RWPE2 (cell line): ENCODE results near the gene CKS2.

Experiments
- ATAC-seq: fragments of 200-7000 bp; cut with Tn5 transposase; 3 replicates; pipeline ENCODE4 v1.9.1; 2021; ENCODE audit warnings: low read depth
- DNase-seq: peaks from one replicate; pipeline ENCODE4 v3.0.0-alpha.2; 2020; ENCODE audit warnings: low spot score
- H3K27ac ChIP-seq: fragments of 450-650 bp; 2 replicates; pipeline ENCODE4 v1.5.1; 2017; ENCODE audit warnings: mild to moderate bottlenecking; ENCODE audit not compliant: poor library complexity, severe bottlenecking
- H3K27me3 ChIP-seq: fragments of 250-450 bp; sonication (Bioruptor Pico); 2 replicates; pipeline ENCODE4 v1.5.1; 2021; ENCODE audit warnings: mild to moderate bottlenecking, moderate library complexity; ENCODE audit not compliant: insufficient read depth, poor library complexity, severe bottlenecking
- H3K36me3 ChIP-seq: fragments of 250-450 bp; sonication (Bioruptor Pico); 2 replicates; pipeline ENCODE4 v1.5.1; 2020; ENCODE audit warnings: low read depth, mild to moderate bottlenecking, moderate library complexity
- H3K4me1 ChIP-seq: fragments of 250-450 bp; sonication (Bioruptor Pico); 2 replicates; pipeline ENCODE4 v1.5.1; 2021; ENCODE audit warnings: mild to moderate bottlenecking, moderate library complexity; ENCODE audit not compliant: insufficient read depth, poor library complexity, severe bottlenecking
- H3K4me3 ChIP-seq: fragments of 250-450 bp; sonication (Bioruptor Pico); 2 replicates; pipeline ENCODE4 v1.5.1; 2021; ENCODE audit warnings: mild to moderate bottlenecking, moderate library complexity; ENCODE audit not compliant: severe bottlenecking
- H3K9me3 ChIP-seq: fragments of 250-450 bp; sonication (Bioruptor Pico); 2 replicates; pipeline ENCODE4 v1.5.1; 2021; ENCODE audit warnings: mild to moderate bottlenecking, moderate library complexity; ENCODE audit not compliant: severe bottlenecking
- CTCF ChIP-seq: fragments of 450-650 bp; IDR thresholded peaks from one replicate; pipeline ENCODE4 v1.5.1; 2017; ENCODE audit warnings: mild to moderate bottlenecking, moderate library complexity; ENCODE audit not compliant: poor library complexity, severe bottlenecking

The CKS2 gene

GRCh38 chr9:89359751-89360261 is 48.8 kb downstream of the CKS2 start:
- DNase-seq, result no peak

GRCh38 chr9:89360465-89360864 is 49.5 kb downstream of the CKS2 start:
- no peak for ATAC-seq
- Histone ChIP-seq H3K27ac (no peak overlapping the region), H3K4me1 (no peaks in the 10 kb centered on the region), H3K36me3 (peaks cover 56% of the 10 kb centered on the region), H3K27me3 (no peaks in the 10 kb centered on the region), H3K4me3 (no peak overlapping the region), H3K9me3 (no peaks in the 10 kb centered on the region)
- no peak for DNase-seq
- TF ChIP-seq CTCF, result no peak

More at GRCh38 chr9:89359751-89360261, 48.8 kb downstream of the CKS2 start:
- no peak overlapping the region for H3K27ac ChIP-seq
- no peaks in the 10 kb centered on the region for H3K9me3 ChIP-seq
- peaks cover 63% of the 10 kb centered on the region for H3K36me3 ChIP-seq
- no peaks in the 10 kb centered on the region for H3K27me3 ChIP-seq
- ATAC-seq, result no peak
- H3K4me3 ChIP-seq, result no peak overlapping the region
- TF ChIP-seq CTCF, result no peak
- no peaks in the 10 kb centered on the region for H3K4me1 ChIP-seq

GRCh38 chr9:89361031-89361430 is 50.0 kb downstream of the CKS2 start:
- no peaks in the 10 kb centered on the region for H3K9me3 ChIP-seq
- no peak for TF ChIP-seq CTCF
- ATAC-seq, result no peak
- H3K36me3 ChIP-seq, result peaks cover 50% of the 10 kb centered on the region
- H3K27me3 ChIP-seq, result no peaks in the 10 kb centered on the region
- H3K4me1 ChIP-seq, result no peaks in the 10 kb centered on the region
- no peak overlapping the region for H3K4me3 ChIP-seq
- H3K27ac ChIP-seq, result no peak overlapping the region
- no peak for DNase-seq

- ATAC-seq (no peak), DNase-seq (no peak)
- Histone ChIP-seq H3K4me1 (no peaks in the 10 kb centered on the region), H3K27me3 (no peaks in the 10 kb centered on the region), H3K36me3 (peaks cover 45% of the 10 kb centered on the region), H3K9me3 (no peaks in the 10 kb centered on the region), H3K27ac (no peak overlapping the region), H3K4me3 (no peak overlapping the region)
- TF ChIP-seq CTCF, result no peak
Observed at GRCh38 chr9:89361816-89362646, 51.0 kb downstream of the CKS2 start.

GRCh38 chr9:89362647-89363310 is 51.8 kb downstream of the CKS2 start:
- no peaks in the 10 kb centered on the region for H3K27me3 ChIP-seq

More at GRCh38 chr9:89362647-89363310, 51.8 kb downstream of the CKS2 start:
- DNase-seq (no peak), ATAC-seq (0 out of 3 replicates have a peak, but pooled peaks have one; percentile 7)
- H3K9me3 ChIP-seq, result no peaks in the 10 kb centered on the region
- H3K27ac ChIP-seq, result no peak overlapping the region
- no peak for TF ChIP-seq CTCF
- no peak overlapping the region for H3K4me3 ChIP-seq
- H3K4me1 ChIP-seq, result no peaks in the 10 kb centered on the region
- H3K36me3 ChIP-seq, result peaks cover 40% of the 10 kb centered on the region
